COLO829 (cell line): ENCODE data around the gene TBL1XR1.
"Not testable (repeated sequence)": the region's sequence is repeated elsewhere in the genome, so short reads cannot be mapped to it uniquely, and the experiment has no call there.

Source experiments
- DNase-seq: peaks from one replicate; pipeline ENCODE4 v3.0.0; 2012; ENCODE audit warnings: low spot score

Gene TBL1XR1

GRCh38 chr3:177013681-177014280, 183.5 kb downstream of the TBL1XR1 start:
- DNase-seq, result no peak

- DNase-seq, result no peak
Observed at GRCh38 chr3:177005718-177006405, 191.4 kb downstream of the TBL1XR1 start.

GRCh38 chr3:177000159-177000558, 197.1 kb downstream of the TBL1XR1 start:
- DNase-seq, result not testable (repeated sequence)

GRCh38 chr3:176995946-176996345, 201.3 kb downstream of the TBL1XR1 start:
- DNase-seq, result no peak

GRCh38 chr3:176994891-176995781, 202.1 kb downstream of the TBL1XR1 start:
- no peak for DNase-seq

GRCh38 chr3:176994393-176994792, 202.9 kb downstream of the TBL1XR1 start:
- no peak for DNase-seq

- DNase-seq, result no peak
Observed at GRCh38 chr3:176992978-176993377, 204.3 kb downstream of the TBL1XR1 start.

GRCh38 chr3:176992565-176992964, 204.7 kb downstream of the TBL1XR1 start:
- DNase-seq, result no peak

GRCh38 chr3:176988795-176989194, 208.5 kb downstream of the TBL1XR1 start:
- no peak for DNase-seq

- no peak for DNase-seq
Observed at GRCh38 chr3:176987901-176988650, 209.2 kb downstream of the TBL1XR1 start.

GRCh38 chr3:176978441-176978840, 218.8 kb downstream of the TBL1XR1 start:
- DNase-seq, result no peak

- DNase-seq, result no peak
Observed at GRCh38 chr3:176977331-176977730, 220.0 kb downstream of the TBL1XR1 start.

GRCh38 chr3:176976586-176976985, 220.7 kb downstream of the TBL1XR1 start:
- DNase-seq, result no peak

GRCh38 chr3:176974279-176974678, 223.0 kb downstream of the TBL1XR1 start:
- DNase-seq, result no peak

- no peak for DNase-seq
Observed at GRCh38 chr3:176971613-176972174, 225.6 kb downstream of the TBL1XR1 start.

GRCh38 chr3:176970770-176971169, 226.5 kb downstream of the TBL1XR1 start:
- DNase-seq, result no peak

GRCh38 chr3:176969506-176969905, 227.8 kb downstream of the TBL1XR1 start:
- DNase-seq, result no peak
